ENCODE measurements around the gene CASS4. TPM values are rescaled to one million over a fixed set of nuclear protein-coding genes. Genes with fewer than 3 reads are reported as not detected.
A peak's percentile ranks its signal among the peaks of the same experiment; 100 is the strongest.

Gene CASS4
- total RNA-seq, 2 donors from 2014 or later = not detected

- Histone ChIP-seq H3K9ac (ENCODE audit: extremely low read depth, low read length, poor library complexity, severe bottlenecking) (peak overlapping the region; percentile 83), H3K27ac (ENCODE audit: low read depth, low read length) (peak overlapping the region; percentile 77), H3K36me3 (ENCODE audit: control insufficient read depth, insufficient read depth, low read length) (peaks cover 49% of the 10 kb centered on the region), H3K4me1 (ENCODE audit: control insufficient read depth, insufficient read depth, low read length) (peaks cover 4% of the 10 kb centered on the region), H3K4me3 (ENCODE audit: low read length) (peak overlapping the region; percentile 98), H3K9me3 (ENCODE audit: control insufficient read depth, low read length) (no peaks in the 10 kb centered on the region), H3K27me3 (ENCODE audit: control insufficient read depth, insufficient read depth, low read length, poor library complexity, severe bottlenecking) (no peaks in the 10 kb centered on the region)
- Mint-ChIP-seq H3K4me1 (peaks cover 22% of the 10 kb centered on the region), H3K4me3 (no peak overlapping the region), H3K9me3 (no peaks in the 10 kb centered on the region), H3K36me3 (ENCODE audit: low read depth) (peaks cover 47% of the 10 kb centered on the region), H3K27me3 (ENCODE audit: insufficient read depth) (no peaks in the 10 kb centered on the region), H3K27ac (no peak overlapping the region)
- TF ChIP-seq, protein P1, sequence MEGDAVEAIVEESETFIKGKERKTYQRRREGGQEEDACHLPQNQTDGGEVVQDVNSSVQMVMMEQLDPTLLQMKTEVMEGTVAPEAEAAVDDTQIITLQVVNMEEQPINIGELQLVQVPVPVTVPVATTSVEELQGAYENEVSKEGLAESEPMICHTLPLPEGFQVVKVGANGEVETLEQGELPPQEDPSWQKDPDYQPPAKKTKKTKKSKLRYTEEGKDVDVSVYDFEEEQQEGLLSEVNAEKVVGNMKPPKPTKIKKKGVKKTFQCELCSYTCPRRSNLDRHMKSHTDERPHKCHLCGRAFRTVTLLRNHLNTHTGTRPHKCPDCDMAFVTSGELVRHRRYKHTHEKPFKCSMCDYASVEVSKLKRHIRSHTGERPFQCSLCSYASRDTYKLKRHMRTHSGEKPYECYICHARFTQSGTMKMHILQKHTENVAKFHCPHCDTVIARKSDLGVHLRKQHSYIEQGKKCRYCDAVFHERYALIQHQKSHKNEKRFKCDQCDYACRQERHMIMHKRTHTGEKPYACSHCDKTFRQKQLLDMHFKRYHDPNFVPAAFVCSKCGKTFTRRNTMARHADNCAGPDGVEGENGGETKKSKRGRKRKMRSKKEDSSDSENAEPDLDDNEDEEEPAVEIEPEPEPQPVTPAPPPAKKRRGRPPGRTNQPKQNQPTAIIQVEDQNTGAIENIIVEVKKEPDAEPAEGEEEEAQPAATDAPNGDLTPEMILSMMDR (conservative IDR thresholded peaks at IDR 0.05) = no peak
- WGBS, 2 experiments (ENCODE audit: insufficient coverage in 1 of 2, insufficient read length in 1 of 2) = 7 to 37% methylated on average over 4 to 14 of the region's 18 CpGs
- DNase-seq = no peak
Observed at GRCh38 chr20:56392881-56393482, 19.1 kb upstream of the CASS4 start.

DNA sequence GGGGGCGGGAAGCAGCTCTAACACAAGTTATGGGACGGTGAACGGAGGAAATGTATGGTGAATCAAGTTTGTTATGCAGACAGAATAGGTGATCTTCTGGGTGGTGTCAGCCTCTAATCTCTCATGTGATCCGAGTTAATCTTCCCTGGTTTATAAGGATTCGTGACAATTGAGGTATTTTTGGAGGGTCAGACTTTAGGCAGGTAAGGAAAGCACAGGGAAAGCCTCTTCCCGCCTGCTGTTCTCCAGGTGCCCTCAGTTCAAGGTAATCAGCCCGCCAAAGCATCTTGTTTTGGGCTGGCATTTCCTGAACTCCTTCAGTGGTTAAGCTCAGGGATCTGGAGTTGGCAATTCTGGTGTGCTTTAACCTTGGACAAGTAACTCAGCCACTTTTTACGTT is 18.4 kb upstream of the CASS4 start:
- Histone ChIP-seq H3K36me3 (ENCODE audit: control insufficient read depth, insufficient read depth, low read length) (peaks cover 50% of the 10 kb centered on the region), H3K4me1 (ENCODE audit: control insufficient read depth, insufficient read depth, low read length) (peaks cover 4% of the 10 kb centered on the region), H3K27ac (ENCODE audit: low read depth, low read length) (no peak overlapping the region), H3K4me3 (ENCODE audit: low read length) (peak overlapping the region; percentile 98), H3K9ac (ENCODE audit: extremely low read depth, low read length, poor library complexity, severe bottlenecking) (peak overlapping the region; percentile 83), H3K27me3 (ENCODE audit: control insufficient read depth, insufficient read depth, low read length, poor library complexity, severe bottlenecking) (no peaks in the 10 kb centered on the region), H3K9me3 (ENCODE audit: control insufficient read depth, low read length) (no peaks in the 10 kb centered on the region)
- Mint-ChIP-seq H3K4me1 (peaks cover 22% of the 10 kb centered on the region), H3K27ac (no peak overlapping the region), H3K36me3 (ENCODE audit: low read depth) (peaks cover 48% of the 10 kb centered on the region), H3K9me3 (no peaks in the 10 kb centered on the region), H3K27me3 (ENCODE audit: insufficient read depth) (no peaks in the 10 kb centered on the region), H3K4me3 (no peak overlapping the region)
- DNase-seq = no peak
- TF ChIP-seq, protein P1 (conservative IDR thresholded peaks at IDR 0.05) = no peak
- 76 to 86% methylated on average over 4 to 8 of the region's 8 CpGs for WGBS, 2 experiments (ENCODE audit: insufficient coverage in 1 of 2, insufficient read length in 1 of 2)

DNA sequence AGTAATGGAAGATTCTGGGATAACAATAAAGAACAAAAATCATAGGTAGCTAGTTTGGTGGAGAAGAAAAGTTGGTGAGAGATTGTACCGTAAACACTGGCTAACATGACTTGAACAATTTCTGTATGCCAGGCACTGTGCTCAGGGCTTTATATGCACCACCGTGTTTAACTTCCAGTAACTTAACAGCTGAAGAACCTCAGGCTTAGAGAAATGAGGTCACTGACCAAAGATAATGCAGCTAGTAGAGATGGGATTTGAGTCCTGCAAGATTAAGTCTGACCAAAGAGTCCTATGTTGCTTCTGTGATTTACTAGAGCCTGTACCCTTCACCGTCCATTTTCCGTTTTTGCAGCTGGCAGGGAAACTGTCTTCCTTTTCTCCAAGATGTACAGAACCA is 16.9 kb upstream of the CASS4 start:
- Mint-ChIP-seq H3K27me3 (ENCODE audit: insufficient read depth) (no peaks in the 10 kb centered on the region), H3K9me3 (no peaks in the 10 kb centered on the region), H3K4me1 (peaks cover 14% of the 10 kb centered on the region), H3K27ac (no peak overlapping the region), H3K36me3 (ENCODE audit: low read depth) (peaks cover 48% of the 10 kb centered on the region), H3K4me3 (no peak overlapping the region)
- no peak for DNase-seq
- no peak overlapping the region for H3K4me3 ChIP-seq (ENCODE audit: low read length)
- H3K36me3 ChIP-seq (ENCODE audit: control insufficient read depth, insufficient read depth, low read length) = peaks cover 50% of the 10 kb centered on the region
- TF ChIP-seq, protein P1 (conservative IDR thresholded peaks at IDR 0.05) = no peak
- no peaks in the 10 kb centered on the region for H3K27me3 ChIP-seq (ENCODE audit: control insufficient read depth, insufficient read depth, low read length, poor library complexity, severe bottlenecking)
- peaks cover under 1% of the 10 kb centered on the region for H3K4me1 ChIP-seq (ENCODE audit: control insufficient read depth, insufficient read depth, low read length)
- WGBS, 2 experiments (ENCODE audit: insufficient coverage in 1 of 2, insufficient read length in 1 of 2) = 89 to 97% methylated on average over 4 of the region's 4 CpGs
- no peak overlapping the region for H3K27ac ChIP-seq (ENCODE audit: low read depth, low read length)
- no peaks in the 10 kb centered on the region for H3K9me3 ChIP-seq (ENCODE audit: control insufficient read depth, low read length)
- H3K9ac ChIP-seq (ENCODE audit: extremely low read depth, low read length, poor library complexity, severe bottlenecking) = no peak overlapping the region
